HL-60 (cell line): ENCODE measurements around the gene FAM234B.

Source experiments
- CTCF ChIP-seq: IDR thresholded peaks from one replicate; pipeline ENCODE4 v1.5.1; 2011; ENCODE audit warnings: low read length, control low read depth, inconsistent platforms; ENCODE audit not compliant: insufficient read depth
- GABPA ChIP-seq: IDR thresholded peaks from 2 replicates; pipeline ENCODE4 v1.6.1; 2012; ENCODE audit warnings: low read depth
- REST ChIP-seq: IDR thresholded peaks from 2 replicates; pipeline ENCODE4 v1.6.1; 2012; ENCODE audit warnings: low read depth; ENCODE audit not compliant: insufficient replicate concordance

- TF ChIP-seq CTCF (no peak), GABPA (no peak), REST (no peak)
These were observed 21.3 kb upstream of the FAM234B start for GRCh38 chr12:13022851-13023271.
